ENCODE results near the gene ADAMTS9.

The ADAMTS9 gene

DNA sequence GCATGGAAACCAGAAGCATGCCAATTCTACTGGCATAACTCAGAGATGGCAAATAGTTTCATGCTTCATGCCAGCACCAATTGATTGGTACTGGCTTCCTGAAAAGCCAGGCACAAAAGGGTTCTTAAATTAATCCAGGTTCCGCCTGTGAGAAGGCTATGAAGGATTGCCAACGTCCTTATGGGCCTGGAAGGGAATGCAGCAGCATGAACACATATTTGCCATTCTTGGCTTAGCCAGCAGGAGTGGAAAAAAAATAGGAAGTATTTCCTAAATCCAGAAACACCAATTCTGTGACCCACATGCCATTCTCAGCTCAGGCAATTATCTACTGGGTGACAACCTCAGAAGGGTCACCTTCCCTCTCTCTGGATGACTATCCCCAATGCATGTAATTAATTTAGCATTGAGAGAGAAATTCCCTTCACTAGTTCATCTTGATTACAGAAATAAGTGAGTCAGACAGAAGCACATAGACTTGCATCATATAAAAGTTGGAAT, 36.0 kb downstream of the ADAMTS9 start:
- DNase-seq, result no peak

DNA sequence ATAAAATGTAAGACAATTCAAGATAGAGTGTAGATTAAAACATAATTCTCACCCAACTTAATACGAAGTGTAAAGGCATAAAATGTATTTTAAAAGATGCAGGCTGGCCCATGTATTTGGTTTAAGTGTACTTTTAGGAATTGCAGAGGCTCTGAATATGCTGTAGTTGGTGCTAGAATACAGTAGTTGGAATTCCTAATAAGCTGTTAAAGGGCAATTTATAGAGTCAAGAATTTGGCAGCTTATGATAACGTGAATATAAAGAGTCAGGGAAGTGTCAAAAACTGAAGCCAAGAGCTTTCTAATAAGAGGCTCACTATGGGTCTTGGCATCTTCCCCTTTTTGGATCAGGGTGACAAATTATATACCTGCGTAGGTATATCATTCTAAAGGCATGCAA, 36.5 kb downstream of the ADAMTS9 start:
- no peak for DNase-seq

DNA sequence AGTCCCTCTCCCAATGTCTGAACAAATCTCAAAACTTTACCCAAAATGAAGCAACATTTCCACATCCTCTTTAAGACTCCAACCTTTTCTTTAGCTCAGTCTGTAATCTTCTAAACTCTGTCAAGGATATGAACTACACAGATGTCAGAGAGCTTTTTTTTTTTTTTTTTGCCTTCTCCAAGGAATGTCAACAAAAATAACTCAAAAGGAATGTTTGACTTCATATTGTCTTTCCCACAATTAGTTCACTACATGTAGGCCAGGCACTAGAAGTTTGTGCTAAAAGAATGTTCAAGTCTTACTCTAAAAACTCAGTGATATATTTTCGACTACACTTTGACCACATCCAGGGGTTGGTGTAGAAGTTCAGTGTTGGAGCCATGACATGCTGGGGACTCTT, 37.1 kb downstream of the ADAMTS9 start:
- DNase-seq, result no peak

DNA sequence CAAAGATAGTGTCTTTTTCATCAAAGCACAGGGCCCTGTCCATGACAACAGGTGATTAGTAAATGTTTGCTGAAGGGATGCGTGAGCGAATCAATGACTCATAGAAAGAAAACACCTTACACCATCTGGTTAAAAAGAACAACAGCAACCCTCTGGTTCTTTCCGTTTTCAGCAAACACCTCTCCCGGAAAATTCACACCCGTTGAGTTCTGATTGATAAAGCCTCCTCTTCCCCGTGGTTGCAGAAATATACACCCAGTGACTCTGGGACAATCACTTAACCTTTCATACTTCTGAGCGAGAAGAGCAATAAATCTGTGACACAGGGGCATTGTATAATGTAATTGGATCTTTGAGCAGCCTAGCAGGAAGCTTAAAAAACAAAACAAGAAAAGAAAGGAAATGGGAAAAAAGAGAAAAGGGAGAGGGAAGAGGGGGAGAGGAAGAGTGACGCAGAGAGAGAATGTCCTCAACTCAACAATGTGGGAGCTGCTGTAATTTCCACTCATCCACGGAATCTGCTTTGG, 37.6 kb downstream of the ADAMTS9 start:
- DNase-seq, result no peak

DNA sequence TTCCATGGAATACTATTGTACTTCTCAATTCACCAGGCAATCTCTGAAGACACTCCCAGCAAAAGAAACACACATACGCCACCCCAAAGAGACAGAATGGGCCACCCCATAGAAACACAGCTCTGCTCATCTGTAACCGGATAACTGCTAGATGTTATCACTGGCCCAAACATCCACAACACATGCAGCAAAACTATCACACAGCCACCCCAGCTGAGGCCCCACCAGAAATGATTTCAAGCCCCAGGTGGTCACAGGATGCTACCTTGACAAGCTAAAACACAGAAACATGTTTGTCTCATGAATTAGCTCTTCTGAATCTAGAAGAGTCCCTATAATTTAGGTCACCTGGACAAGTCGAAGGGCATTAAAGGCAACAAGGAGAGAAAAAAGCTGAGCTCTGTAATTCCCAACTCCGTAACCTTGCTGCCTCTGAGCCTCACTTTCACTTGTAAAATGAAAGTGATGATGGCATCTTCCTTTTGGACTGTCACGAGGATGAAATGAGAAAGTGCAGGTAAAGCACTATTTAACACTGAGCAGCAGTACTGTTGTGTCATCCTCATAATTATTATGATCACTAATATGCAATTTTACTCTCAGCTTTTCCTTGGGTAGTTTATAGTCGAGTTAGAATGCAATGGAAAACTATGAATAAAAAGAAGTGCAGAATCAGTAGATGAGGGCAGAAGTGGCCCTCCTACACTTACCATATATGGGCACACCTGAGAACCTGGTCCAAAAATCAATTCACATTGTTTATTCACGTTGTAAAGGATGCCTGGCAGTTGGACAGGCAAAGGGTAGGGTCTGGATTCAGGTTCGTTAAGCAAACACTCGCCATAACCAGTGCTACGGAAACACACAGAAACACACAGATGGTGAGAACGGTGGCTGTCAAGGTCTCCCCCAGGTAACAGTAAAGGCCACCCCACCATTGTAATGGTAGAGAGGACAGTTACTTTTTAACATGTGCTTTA, 38.6 kb downstream of the ADAMTS9 start:
- DNase-seq, result no peak

DNA sequence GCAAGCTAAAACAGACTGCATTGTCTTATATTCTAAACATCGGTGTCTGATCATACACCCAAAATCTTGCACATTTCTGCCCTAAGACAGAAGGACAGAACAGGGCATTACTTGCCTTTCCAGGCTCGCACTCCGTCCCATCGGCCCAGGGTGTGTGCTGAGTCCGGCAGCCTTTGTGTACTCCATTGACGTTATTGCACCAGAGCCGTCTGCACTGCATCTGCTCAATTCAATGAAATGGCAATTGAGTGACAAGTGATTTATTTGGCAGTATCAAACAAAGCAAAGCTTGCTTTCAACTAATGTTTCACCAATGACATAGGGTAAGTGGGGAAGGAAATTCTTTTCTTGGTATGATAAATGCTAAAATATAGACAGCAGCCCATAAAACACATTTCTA, 40.0 kb downstream of the ADAMTS9 start:
- no peak for DNase-seq

DNA sequence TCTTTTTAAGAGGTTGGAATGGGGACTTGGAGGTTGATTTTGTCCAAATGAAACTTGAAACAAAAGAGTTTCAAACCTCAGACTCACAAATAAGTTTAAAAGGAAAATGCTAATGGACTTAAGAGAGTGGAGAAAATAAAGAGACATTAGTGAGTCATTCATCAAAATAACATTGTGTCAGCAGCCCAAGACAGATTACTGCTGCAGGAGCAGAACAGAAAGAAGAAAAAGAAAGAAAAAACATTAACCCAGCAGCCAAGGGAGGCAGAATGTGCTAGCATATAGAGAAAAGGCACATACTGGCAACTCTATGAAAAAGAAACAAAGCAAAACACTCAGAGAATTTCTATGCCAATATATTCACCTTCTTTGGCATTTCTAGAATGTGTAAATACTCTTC, 42.6 kb downstream of the ADAMTS9 start:
- no peak for DNase-seq

DNA sequence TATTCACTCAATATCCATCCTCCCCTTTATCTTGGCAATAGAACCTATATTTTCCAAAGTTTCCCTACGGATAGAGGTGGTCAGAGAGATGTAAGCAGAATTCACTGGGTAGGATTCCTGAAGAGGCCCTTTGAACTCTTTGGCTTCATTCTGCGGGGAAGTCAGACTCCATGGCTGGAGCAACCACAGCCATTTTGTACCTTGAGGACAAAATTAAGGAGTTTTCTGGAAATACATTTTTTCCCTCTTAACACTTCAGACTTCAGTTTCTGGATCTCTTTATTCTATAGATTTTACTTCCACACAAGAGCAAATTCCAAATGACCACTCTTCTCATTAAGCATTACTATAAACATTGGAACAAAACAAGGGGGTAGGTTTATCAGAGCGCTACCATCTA, 43.3 kb downstream of the ADAMTS9 start:
- DNase-seq, result no peak

DNA sequence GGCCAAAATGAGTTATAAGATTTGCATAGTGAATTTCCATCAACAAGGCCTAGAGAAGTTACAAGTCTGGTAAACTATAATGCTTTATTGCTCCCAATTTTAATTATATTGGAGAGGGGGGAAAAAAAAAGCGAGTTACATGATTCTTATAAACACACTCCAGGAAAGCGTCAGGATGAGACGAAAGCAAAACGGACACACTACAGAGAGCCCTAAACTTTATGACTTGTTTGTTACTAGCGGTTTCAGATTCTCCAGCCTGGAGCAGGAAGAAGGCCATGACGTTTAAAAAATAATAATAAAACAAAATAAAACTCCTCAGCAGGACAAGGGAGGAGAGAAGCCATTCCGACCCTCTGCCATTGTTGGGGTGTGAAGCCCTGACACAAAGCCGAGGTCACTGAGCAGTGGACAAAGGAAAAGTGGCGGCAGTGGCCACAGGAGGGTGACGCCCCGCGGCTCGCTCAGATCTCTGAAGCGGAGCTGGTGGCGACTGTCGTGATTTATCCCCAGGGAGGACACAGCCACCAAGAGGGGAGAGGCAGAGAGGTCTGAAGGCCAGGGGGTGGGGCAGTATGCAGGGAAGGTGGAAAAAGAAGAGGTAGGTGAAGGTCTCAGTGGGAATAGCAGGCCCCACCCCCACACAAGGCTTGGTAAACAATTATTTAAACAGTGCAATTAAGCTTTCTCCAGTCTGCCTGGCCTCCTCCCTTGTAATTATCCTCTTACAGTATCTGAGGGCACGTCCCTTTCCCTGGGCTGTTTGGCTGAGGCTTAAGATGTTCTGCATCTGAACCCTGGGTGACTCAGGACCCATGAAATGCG, 45.3 kb downstream of the ADAMTS9 start:
- DNase-seq, result no peak

DNA sequence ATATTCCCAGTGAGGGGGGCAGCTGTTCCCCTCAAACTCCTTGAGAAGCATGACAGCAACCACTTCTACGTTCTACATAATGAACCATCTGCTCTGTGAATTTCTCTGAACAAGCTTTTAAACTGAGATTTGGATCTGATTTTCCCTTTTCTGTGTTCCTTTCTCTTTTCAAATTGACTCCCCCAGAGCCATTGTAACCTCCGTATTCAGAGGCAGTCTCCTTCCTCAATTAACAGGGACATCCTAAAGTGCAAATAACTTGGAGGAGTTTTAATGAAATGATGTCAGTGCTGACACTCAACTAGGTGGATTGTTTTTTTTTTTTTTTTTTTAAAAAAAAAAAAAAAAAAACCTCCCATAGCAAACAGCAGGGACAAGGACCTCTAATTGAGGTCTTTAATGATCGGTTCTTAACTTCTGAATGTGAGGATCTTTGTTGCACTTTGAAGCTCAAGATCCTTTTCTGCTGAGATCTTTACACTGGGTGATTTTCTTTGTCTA, 48.8 kb downstream of the ADAMTS9 start:
- no peak for DNase-seq

DNA sequence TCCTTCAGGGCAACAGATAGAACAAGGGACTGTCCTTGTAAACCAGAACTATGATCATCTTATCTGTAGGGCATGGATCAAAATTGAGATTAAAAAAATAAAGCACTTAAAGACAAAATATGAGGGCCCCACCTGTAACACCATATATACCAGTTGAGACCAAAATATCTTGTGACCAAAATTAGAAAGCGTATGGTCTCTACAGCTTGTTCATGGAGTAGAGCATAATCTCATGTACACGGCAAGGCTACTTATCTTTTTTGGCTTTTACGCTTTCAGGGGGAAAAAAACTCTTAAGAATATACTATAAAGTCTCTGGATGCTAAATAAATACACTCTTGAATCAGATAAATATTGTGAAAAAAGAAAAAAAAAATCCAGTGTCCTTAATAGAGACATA, 49.3 kb downstream of the ADAMTS9 start:
- no peak for DNase-seq

DNA sequence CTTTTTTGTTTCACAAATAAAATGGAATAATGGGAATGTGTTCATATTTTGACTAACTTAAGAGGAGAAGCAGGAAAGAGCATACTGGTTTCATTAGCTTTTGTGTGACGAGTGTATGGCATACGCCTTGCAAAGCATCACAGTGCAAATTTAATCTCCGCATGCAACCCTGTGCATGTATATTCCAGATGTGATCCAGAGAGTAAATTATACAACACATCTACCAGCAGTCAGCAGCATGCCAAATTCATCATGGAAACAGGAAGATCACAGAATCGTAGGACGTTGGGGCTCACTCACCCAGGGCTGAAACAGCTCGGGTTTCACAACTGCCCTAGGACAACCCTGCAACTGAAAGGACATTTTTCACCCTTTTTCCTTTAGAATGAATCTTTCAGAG, 53.4 kb downstream of the ADAMTS9 start:
- DNase-seq, result no peak

DNA sequence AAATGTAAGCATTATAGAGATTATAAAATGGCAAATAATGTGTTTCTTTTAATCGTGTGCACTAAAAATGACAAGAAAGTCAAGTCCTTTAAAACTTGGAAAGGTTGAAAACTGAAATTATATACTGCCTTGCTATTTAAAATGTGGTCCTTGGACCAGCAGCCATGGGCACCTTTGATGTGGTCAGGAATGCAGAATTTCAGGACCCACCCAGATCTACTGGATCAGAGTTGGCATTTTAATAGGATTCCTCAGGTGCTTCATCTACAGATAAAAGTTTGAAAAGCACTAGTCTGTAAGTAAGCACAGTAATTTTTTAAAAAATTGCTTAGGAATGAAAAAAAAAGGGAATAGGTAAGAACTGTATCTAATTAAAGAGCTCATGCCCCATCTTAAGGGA, 55.8 kb downstream of the ADAMTS9 start:
- DNase-seq, result no peak

DNA sequence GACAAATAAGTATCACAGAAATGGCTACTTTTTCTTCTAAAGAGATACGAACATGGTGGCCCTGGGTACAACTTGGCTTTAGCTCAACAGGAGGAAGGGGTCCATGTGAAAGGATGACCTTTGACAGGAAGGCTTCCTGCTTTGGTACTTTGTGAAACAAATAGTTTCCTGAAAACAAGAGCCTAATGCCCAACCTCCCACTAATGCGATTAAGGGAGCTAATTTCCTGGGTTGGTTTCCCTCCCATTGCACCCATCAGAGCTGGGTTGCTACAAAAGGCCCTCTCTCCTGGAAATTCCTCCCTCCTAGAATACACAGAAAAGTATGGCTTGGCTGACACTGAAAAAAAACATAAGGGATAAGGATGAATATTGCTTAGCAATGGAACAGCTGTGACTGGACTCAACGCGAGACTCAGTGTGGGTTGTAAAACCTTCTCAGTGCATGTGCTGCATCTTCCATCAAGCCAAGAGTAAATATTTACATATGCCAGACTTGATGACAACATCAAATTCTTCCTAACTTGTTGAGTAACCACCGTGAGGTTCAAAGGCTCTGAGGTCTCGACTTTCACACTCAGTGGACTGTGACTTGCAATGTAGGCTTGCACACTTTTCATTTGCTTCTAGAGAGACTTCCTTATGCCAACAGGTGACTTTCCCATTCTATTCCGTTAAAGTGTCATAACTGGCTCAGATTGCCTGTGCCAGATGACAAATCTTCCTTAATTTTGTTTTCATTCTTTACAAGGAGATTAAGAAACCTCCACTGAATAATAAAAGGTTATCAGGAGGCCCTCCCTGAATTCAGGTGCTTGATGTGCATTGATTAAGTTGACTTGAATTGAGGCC, 60.1 kb downstream of the ADAMTS9 start:
- DNase-seq, result no peak

DNA sequence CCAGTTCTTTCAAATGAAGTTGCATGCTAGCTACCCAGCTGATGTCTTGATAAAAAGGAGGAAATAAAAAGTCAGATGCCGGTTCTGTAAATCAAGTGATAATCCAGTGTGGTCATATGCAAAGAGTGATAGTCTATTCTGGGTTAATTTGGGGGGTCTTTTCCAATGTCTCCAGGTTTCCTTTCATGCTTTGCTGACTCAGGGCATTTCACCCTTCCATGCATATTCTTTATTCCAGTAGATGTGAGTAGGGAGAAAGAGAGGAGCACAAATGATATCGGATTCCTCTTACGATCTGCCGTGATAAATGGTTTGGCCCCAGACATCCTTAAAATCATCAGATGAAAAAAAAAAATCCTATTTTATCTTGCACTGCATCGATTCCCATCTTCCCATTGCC, 60.8 kb downstream of the ADAMTS9 start:
- no peak for DNase-seq

DNA sequence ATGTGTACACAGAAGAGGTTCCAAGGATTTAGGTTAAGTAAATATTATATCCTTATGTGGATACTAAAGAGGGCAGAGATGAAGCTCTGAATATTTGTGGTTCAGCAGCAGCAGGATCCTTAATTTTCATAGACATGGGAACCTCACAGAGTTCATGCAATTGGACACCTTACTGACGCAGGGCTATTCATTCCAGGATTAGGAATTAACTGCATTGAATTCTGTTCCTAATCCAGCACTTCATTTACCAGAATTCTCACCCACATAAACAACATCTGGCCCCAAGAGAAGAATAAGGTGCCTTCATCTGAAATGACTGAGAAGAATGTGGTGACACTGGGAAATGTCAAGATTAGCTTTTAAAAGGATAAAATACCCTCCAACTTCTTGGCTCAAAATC, 62.4 kb downstream of the ADAMTS9 start:
- no peak for DNase-seq

DNA sequence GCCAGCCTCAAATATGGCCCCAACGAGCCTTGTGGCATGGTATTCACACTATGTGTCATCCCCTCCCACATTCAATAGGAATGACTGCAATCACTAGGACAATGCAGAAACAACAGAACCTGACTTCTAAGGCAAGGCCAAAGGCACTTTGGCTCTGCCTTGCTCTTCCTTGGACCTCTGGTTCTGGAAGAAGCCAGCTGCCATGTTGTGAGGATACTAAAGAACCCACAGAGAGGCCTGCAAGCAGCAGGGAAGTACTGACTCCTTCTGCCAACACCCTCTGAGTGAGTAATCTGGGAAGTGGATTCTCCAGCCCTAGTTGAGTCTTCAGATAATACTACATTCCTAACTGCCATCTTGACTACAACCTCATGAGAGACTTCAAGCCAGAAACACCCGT, 64.7 kb downstream of the ADAMTS9 start:
- DNase-seq, result no peak

DNA sequence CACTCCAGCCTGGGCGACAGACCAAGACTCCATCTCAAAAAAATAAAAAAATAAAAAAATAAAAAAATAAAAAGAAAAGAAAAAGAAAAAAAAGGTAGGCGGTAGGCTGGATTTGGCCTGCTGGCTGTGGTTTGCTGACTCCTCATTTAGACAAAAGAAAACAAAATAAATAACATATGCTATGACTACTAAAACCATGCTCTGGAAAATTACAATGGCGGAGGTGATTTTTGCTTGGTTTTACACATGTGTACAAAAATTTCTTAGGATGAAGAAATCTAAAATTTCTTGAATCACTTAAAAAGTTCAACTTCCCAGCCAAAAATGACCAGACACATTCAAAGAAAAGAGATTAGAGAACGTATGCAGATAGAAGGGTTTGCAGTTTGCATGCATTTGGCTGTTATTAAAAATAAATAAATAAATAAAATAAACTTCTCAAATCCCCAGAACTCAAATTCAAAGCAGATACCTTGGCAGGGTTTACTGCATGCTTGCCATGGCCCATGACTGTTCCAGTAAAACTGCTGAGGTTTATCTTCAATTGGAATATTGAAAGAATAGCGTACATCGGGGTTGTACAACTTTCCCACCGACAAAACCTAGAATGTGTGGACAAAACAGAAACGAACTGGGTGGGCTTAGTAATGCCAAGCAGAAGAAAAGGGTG, 65.9 kb downstream of the ADAMTS9 start:
- DNase-seq, result no peak

DNA sequence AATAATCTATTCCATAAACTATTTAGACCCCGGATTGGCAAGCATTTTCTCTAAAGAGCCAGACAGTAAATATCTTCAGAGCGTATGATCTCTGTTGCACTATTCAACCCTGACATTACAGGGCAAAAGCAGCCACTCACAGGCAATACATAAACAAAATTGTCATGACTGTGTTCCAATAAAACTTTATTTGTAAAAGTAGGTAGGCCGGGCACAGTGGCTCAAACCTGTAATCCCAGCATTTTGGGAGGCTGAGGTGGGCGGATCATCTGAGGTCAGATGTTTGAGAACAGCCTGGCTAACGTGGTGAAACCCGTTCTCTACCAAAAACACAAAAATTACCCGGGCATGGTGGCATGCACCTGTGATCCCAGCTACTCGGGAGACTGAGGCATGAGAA, 66.5 kb downstream of the ADAMTS9 start:
- DNase-seq, result no peak

DNA sequence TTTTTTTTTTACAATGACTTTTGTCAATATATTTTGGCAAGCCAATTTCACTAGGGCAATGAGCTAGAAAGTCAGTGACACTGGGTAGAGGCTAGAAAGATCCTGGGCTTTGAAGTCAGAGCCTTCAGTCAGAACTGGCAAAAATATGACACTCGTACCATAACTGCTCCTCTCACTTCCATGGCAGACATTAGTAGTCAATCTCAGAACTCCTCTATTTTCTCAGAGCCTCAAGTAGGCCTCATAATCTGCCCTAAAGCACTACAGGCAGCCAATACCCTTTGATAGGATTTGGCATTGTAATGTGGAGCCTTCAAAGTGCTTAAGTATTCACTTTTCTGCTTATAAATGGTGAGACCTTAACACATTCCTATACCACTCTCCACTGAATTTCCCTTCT, 67.8 kb downstream of the ADAMTS9 start:
- DNase-seq, result no peak

DNA sequence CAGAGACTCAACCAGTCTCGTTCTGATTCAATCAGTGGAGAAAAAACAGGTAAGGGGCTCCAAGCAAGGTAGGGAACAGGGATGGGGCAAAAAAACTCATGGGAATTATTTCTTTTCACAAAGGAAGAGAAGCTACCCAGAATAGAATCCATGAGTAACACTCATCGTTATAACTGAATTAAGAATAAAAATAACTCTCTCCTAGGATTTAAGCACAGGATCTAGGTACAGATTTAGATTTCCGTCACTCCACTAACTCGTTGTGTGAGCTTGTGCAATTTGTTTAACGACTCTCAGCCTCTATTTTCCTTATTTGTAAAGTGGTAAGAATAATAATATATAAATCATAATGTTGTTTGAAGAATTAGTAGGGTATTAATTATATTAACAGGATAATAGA, 68.6 kb downstream of the ADAMTS9 start:
- DNase-seq, result no peak

DNA sequence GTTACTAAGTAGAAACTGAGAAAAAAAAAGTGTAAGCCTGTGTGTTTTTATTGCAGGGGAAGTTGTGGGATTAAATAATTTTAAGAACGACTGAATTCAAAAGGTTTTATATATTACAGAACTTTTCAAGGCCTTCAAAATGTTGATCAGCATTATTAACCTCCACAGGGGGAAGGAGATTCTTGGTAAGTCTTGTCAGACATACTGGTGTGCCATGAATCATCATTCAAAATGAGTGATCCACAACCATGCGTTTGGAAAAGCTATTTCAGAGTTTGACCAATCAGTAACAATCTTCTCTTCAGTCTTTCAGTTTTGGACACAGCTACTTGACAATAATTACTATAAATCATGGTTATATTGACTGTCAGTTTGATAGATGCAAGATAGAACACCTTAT, 70.2 kb downstream of the ADAMTS9 start:
- no peak for DNase-seq

Data from activated CD8-positive, alpha-beta memory T cell treated with anti-CD3 and anti-CD28 coated beads for 24 hours (primary cell).